SU-DHL-6 (cell line): ENCODE data around the gene KRT80.

ENCODE experiments used
- H2AFZ ChIP-seq: fragments of 200-600 bp; sonication (generic); 2 replicates; pipeline ENCODE4 v1.6.1; 2014; ENCODE audit warnings: low read depth, mild to moderate bottlenecking, moderate library complexity, mixed read lengths, antibody characterized with exemption, low read length; ENCODE audit not compliant: severe bottlenecking
- H3F3A ChIP-seq: fragments of 200-600 bp; shearing (Covaris generic); 2 replicates; pipeline ENCODE4 v1.6.0; 2016; ENCODE audit warnings: antibody characterized with exemption, mild to moderate bottlenecking; ENCODE audit not compliant: insufficient read depth
- H3K27ac ChIP-seq: fragments of 200-600 bp; sonication (generic); 2 replicates; pipeline ENCODE4 v1.5.1; 2016; ENCODE audit warnings: low read depth, mild to moderate bottlenecking, low read length, moderate library complexity, mixed read lengths
- H3K27me3 ChIP-seq: fragments of 200-600 bp; sonication (generic), shearing (Covaris generic); 2 replicates; pipeline ENCODE4 v1.6.0; 2014; ENCODE audit warnings: mild to moderate bottlenecking, low read length
- H3K36me3 ChIP-seq: fragments of 200-600 bp; sonication (generic); 2 replicates; pipeline ENCODE4 v1.6.1; 2014; ENCODE audit warnings: mild to moderate bottlenecking, low read length, mixed read lengths
- H3K4me2 ChIP-seq: fragments of 300-600, 200-600 bp; shearing (Covaris generic), sonication (generic); 2 replicates; pipeline ENCODE4 v1.6.0; 2014; ENCODE audit warnings: low read length, low read depth, mild to moderate bottlenecking; ENCODE audit not compliant: poor library complexity, severe bottlenecking
- H3K4me3 ChIP-seq: fragments of 200-600 bp; sonication (generic); 2 replicates; pipeline ENCODE4 v1.5.1; 2014; ENCODE audit warnings: antibody characterized with exemption, low read length, mild to moderate bottlenecking, mixed read lengths; ENCODE audit not compliant: insufficient read depth, poor library complexity, severe bottlenecking
- H3K79me2 ChIP-seq: fragments of 200-600 bp; sonication (generic); 2 replicates; pipeline ENCODE4 v1.6.1; 2014; ENCODE audit warnings: mild to moderate bottlenecking, low read length, moderate library complexity; ENCODE audit not compliant: insufficient read depth
- H3K9ac ChIP-seq: fragments of 200-600 bp; sonication (generic); 2 replicates; pipeline ENCODE4 v1.7.0; 2014; ENCODE audit warnings: mild to moderate bottlenecking, low read length
- H3K9me2 ChIP-seq: fragments of 200-600 bp; sonication (generic); replicated peaks from 2 replicates; pipeline ENCODE4 v1.6.1; 2014; ENCODE audit warnings: low read length; ENCODE audit not compliant: insufficient read depth
- H3K9me3 ChIP-seq: fragments of 200-600 bp; sonication (generic); 2 replicates; pipeline ENCODE4 v1.6.1; 2014; ENCODE audit warnings: low read length, mixed read lengths; ENCODE audit not compliant: insufficient read depth
- H4K20me1 ChIP-seq: fragments of 200-600 bp; sonication (generic); 2 replicates; pipeline ENCODE4 v1.6.1; 2014; ENCODE audit warnings: low read depth, mild to moderate bottlenecking, antibody characterized with exemption, low read length, moderate library complexity, mixed read lengths
- CTCF ChIP-seq: fragments of 200-600 bp; sonication (generic); IDR thresholded peaks from one replicate; pipeline ENCODE4 v1.5.1; 2017; ENCODE audit warnings: antibody characterized with exemption, mild to moderate bottlenecking, low read length, moderate library complexity; ENCODE audit not compliant: insufficient read depth, poor library complexity, severe bottlenecking
- EZH2phosphoT487 ChIP-seq: fragments of 200-600 bp; sonication (generic), shearing (Covaris generic); conservative IDR thresholded peaks from 2 replicates; pipeline ENCODE4 v1.6.1; 2018; ENCODE audit warnings: mild to moderate bottlenecking, antibody characterized with exemption, low read length, moderate library complexity, mixed read lengths

The KRT80 gene

GRCh38 chr12:52231305-52232202, 39.7 kb upstream of the KRT80 start:
- no peaks in the 10 kb centered on the region for H3K9me2 ChIP-seq
- TF ChIP-seq CTCF (no peak), EZH2phosphoT487 (no peak)
- H3F3A ChIP-seq = no peaks in the 10 kb centered on the region
- no peak overlapping the region for H3K4me3 ChIP-seq
- no peaks in the 10 kb centered on the region for H4K20me1 ChIP-seq
- no peak overlapping the region for H2AFZ ChIP-seq
- no peak overlapping the region for H3K9ac ChIP-seq
- H3K4me2 ChIP-seq = no peak overlapping the region
- no peaks in the 10 kb centered on the region for H3K9me3 ChIP-seq
- H3K79me2 ChIP-seq = no peaks in the 10 kb centered on the region
- no peaks in the 10 kb centered on the region; the same call in 1 of the 2 replicates for H3K27me3 ChIP-seq
- H3K36me3 ChIP-seq = no peaks in the 10 kb centered on the region
- no peak overlapping the region for H3K27ac ChIP-seq

GRCh38 chr12:52230364-52231281, 38.8 kb upstream of the KRT80 start:
- H3F3A ChIP-seq = no peaks in the 10 kb centered on the region
- no peaks in the 10 kb centered on the region; the same call in 1 of the 2 replicates for H3K27me3 ChIP-seq
- H3K36me3 ChIP-seq = no peaks in the 10 kb centered on the region
- H4K20me1 ChIP-seq = no peaks in the 10 kb centered on the region
- H3K27ac ChIP-seq = no peak overlapping the region
- H3K79me2 ChIP-seq = no peaks in the 10 kb centered on the region
- H3K9ac ChIP-seq = no peak overlapping the region
- no peak overlapping the region for H3K4me3 ChIP-seq
- H3K9me2 ChIP-seq = no peaks in the 10 kb centered on the region
- H3K4me2 ChIP-seq = no peak overlapping the region
- H3K9me3 ChIP-seq = no peaks in the 10 kb centered on the region
- H2AFZ ChIP-seq = no peak overlapping the region
- TF ChIP-seq EZH2phosphoT487 (no peak), CTCF (no peak)

GRCh38 chr12:52229836-52230343, 38.1 kb upstream of the KRT80 start:
- no peak overlapping the region for H3K4me2 ChIP-seq
- no peak overlapping the region for H3K27ac ChIP-seq
- no peak overlapping the region for H3K4me3 ChIP-seq
- TF ChIP-seq EZH2phosphoT487 (no peak), CTCF (no peak)
- H3K79me2 ChIP-seq = no peaks in the 10 kb centered on the region
- no peaks in the 10 kb centered on the region; the same call in 1 of the 2 replicates for H3K27me3 ChIP-seq
- no peaks in the 10 kb centered on the region for H4K20me1 ChIP-seq
- H3K9ac ChIP-seq = no peak overlapping the region
- no peaks in the 10 kb centered on the region for H3F3A ChIP-seq
- H3K9me2 ChIP-seq = no peaks in the 10 kb centered on the region
- H2AFZ ChIP-seq = no peak overlapping the region
- H3K36me3 ChIP-seq = no peaks in the 10 kb centered on the region
- no peaks in the 10 kb centered on the region for H3K9me3 ChIP-seq
